ENCODE results near the gene MFF. TPM values are rescaled to one million over a fixed set of nuclear protein-coding genes. Genes with fewer than 3 reads are reported as not detected.

MFF gene
- total RNA-seq, 1 donor from 2014 or later, result 57.2 TPM

GRCh38 chr2:227311861-227312506, 13.1 kb upstream of the MFF start:
- H3K4me1 ChIP-seq, result no peaks in the 10 kb centered on the region
- ATAC-seq (no peak), DNase-seq (no peak)
- no peaks in the 10 kb centered on the region for H3K36me3 ChIP-seq
- TF ChIP-seq CTCF (IDR thresholded peaks at IDR 0.05), result no peak
- intact Hi-C loops (cut with DNase I), result no loop called here
- H3K27me3 ChIP-seq, result no peaks in the 10 kb centered on the region
- no peak overlapping the region for H3K27ac ChIP-seq
- H3K4me3 ChIP-seq, result no peak overlapping the region
- H3K9me3 ChIP-seq, result no peaks in the 10 kb centered on the region

- Histone ChIP-seq H3K36me3 (no peaks in the 10 kb centered on the region), H3K4me3 (no peak overlapping the region), H3K9me3 (no peaks in the 10 kb centered on the region), H3K27ac (no peak overlapping the region), H3K27me3 (no peaks in the 10 kb centered on the region), H3K4me1 (no peaks in the 10 kb centered on the region)
- ATAC-seq (no peak), DNase-seq (no peak)
- intact Hi-C loops (cut with DNase I), result no loop called here
- TF ChIP-seq CTCF (IDR thresholded peaks at IDR 0.05), result no peak
Observed at GRCh38 chr2:227312579-227312978, 12.5 kb upstream of the MFF start.

- intact Hi-C loops (cut with DNase I), result no loop called here
- Histone ChIP-seq H3K27ac (no peak overlapping the region), H3K9me3 (no peaks in the 10 kb centered on the region), H3K4me3 (no peak overlapping the region), H3K36me3 (no peaks in the 10 kb centered on the region), H3K27me3 (no peaks in the 10 kb centered on the region), H3K4me1 (no peaks in the 10 kb centered on the region)
- DNase-seq, result no peak
- no peak for ATAC-seq
- TF ChIP-seq CTCF (IDR thresholded peaks at IDR 0.05), result no peak
Observed at GRCh38 chr2:227313310-227313709, 11.7 kb upstream of the MFF start.

GRCh38 chr2:227317834-227318233, 7.2 kb upstream of the MFF start:
- H3K27me3 ChIP-seq, result no peaks in the 10 kb centered on the region
- DNase-seq, result no peak
- H3K36me3 ChIP-seq, result no peaks in the 10 kb centered on the region
- intact Hi-C loops (cut with DNase I), result no loop called here
- TF ChIP-seq CTCF (IDR thresholded peaks at IDR 0.05), result no peak
- H3K9me3 ChIP-seq, result no peaks in the 10 kb centered on the region
- H3K27ac ChIP-seq, result no peak overlapping the region
- no peak for ATAC-seq
- no peaks in the 10 kb centered on the region for H3K4me1 ChIP-seq
- no peak overlapping the region for H3K4me3 ChIP-seq

- Histone ChIP-seq H3K27ac (no peak overlapping the region), H3K27me3 (no peaks in the 10 kb centered on the region), H3K4me1 (peaks cover 4% of the 10 kb centered on the region), H3K9me3 (no peaks in the 10 kb centered on the region), H3K36me3 (no peaks in the 10 kb centered on the region), H3K4me3 (no peak overlapping the region)
- DNase-seq, result no peak
- TF ChIP-seq CTCF (IDR thresholded peaks at IDR 0.05), result no peak
- ATAC-seq, result no peak
- intact Hi-C loops (cut with DNase I), result no loop called here
Observed at GRCh38 chr2:227320305-227321094, 4.6 kb upstream of the MFF start.

All from upper lobe of right lung (tissue), 1 donor.